ENCODE results near the gene PGM5.

- no peak for TF ChIP-seq CTCF (IDR thresholded peaks at IDR 0.05; ENCODE audit: insufficient read depth, low read length, poor library complexity, severe bottlenecking)
- no peak for TF ChIP-seq EZH2phosphoT487 (conservative IDR thresholded peaks at IDR 0.05; ENCODE audit: low read length)
These were observed 120.0 kb downstream of the PGM5 start for GRCh38 chr9:68476422-68476821.
